GM19351 (cell line): Measurements from ENCODE around the gene TMEM225B.
"Not testable (repeated sequence)": the region's sequence is repeated elsewhere in the genome, so short reads cannot be mapped to it uniquely, and the experiment has no call there.

Source experiments
- ATAC-seq: cut with Tn5 transposase; IDR thresholded peaks from one replicate; pipeline ENCODE4 v1.9.1; 2021; ENCODE audit warnings: mild to moderate bottlenecking, moderate library complexity; ENCODE audit not compliant: unreplicated experiment

The TMEM225B gene

GRCh38 chr7:99597762-99598501 is at the start of gene TMEM225B:
TSS of gene TMEM225B (plus strand) at chr7:99598267. CDS start at chr7:99604389, 6,122 bp downstream.
- ATAC-seq, result no peak

GRCh38 chr7:99549545-99549944 is 48.5 kb upstream of the TMEM225B start:
- not testable (repeated sequence) for ATAC-seq

GRCh38 chr7:99551334-99551733 is 46.7 kb upstream of the TMEM225B start:
- ATAC-seq, result no peak

- peak; percentile 99 for ATAC-seq
Observed at GRCh38 chr7:99551767-99552463, 46.2 kb upstream of the TMEM225B start, which contains the start of gene FAM200A. TSS of gene FAM200A (minus strand) at chr7:99552114. CDS start at chr7:99548407, 3,707 bp downstream.

- ATAC-seq, result no peak
Observed at GRCh38 chr7:99553039-99553438, 45.0 kb upstream of the TMEM225B start.

- ATAC-seq, result no peak
Observed at GRCh38 chr7:99554939-99555338, 43.1 kb upstream of the TMEM225B start.

GRCh38 chr7:99557196-99557607 is 40.9 kb upstream of the TMEM225B start:
- ATAC-seq, result no peak

GRCh38 chr7:99557940-99558305 is 40.1 kb upstream of the TMEM225B start:
- peak; percentile 46 for ATAC-seq

- peak; percentile 74 for ATAC-seq
Observed at GRCh38 chr7:99558306-99559174, 39.5 kb upstream of the TMEM225B start, which contains the start of gene ZNF655. TSS of gene ZNF655 (plus strand) at chr7:99558642. CDS start at chr7:99560560, 1,918 bp downstream.

- ATAC-seq, result no peak
Observed at GRCh38 chr7:99559175-99559915, 38.7 kb upstream of the TMEM225B start.

- ATAC-seq, result no peak
Observed at GRCh38 chr7:99560834-99561736, 37.0 kb upstream of the TMEM225B start.

- no peak for ATAC-seq
Observed at GRCh38 chr7:99561737-99562051, 36.4 kb upstream of the TMEM225B start.

- no peak for ATAC-seq
Observed at GRCh38 chr7:99562114-99562784, 35.8 kb upstream of the TMEM225B start.

GRCh38 chr7:99562832-99563231 is 35.2 kb upstream of the TMEM225B start:
- no peak for ATAC-seq

GRCh38 chr7:99563650-99564049 is 34.4 kb upstream of the TMEM225B start:
- no peak for ATAC-seq

- ATAC-seq, result not testable (repeated sequence)
Observed at GRCh38 chr7:99568770-99569169, 29.3 kb upstream of the TMEM225B start.

GRCh38 chr7:99571768-99572167 is 26.3 kb upstream of the TMEM225B start:
- ATAC-seq, result no peak

- no peak for ATAC-seq
Observed at GRCh38 chr7:99573257-99573656, 24.8 kb upstream of the TMEM225B start.

GRCh38 chr7:99576251-99576650 is 21.8 kb upstream of the TMEM225B start:
- no peak for ATAC-seq
